HG02981 (cell line): ENCODE measurements around the gene MPRIP.

Experiments
- ATAC-seq: cut with Tn5 transposase; IDR thresholded peaks from one replicate; pipeline ENCODE4 v1.9.1; 2021; ENCODE audit warnings: mild to moderate bottlenecking, moderate library complexity; ENCODE audit not compliant: unreplicated experiment

The MPRIP gene

GRCh38 chr17:17084317-17084835 is 42.1 kb downstream of the MPRIP start:
- ATAC-seq = no peak

- no peak for ATAC-seq
Observed at GRCh38 chr17:17084941-17085340, 42.7 kb downstream of the MPRIP start.

GRCh38 chr17:17086585-17086984 is 44.3 kb downstream of the MPRIP start:
- ATAC-seq = no peak

- ATAC-seq = no peak
Observed at GRCh38 chr17:17087424-17088015, 45.3 kb downstream of the MPRIP start.

- ATAC-seq = no peak
Observed at GRCh38 chr17:17088086-17088485, 45.8 kb downstream of the MPRIP start.

GRCh38 chr17:17088541-17089525 is 46.6 kb downstream of the MPRIP start:
- no peak for ATAC-seq

GRCh38 chr17:17089796-17090641 is 47.8 kb downstream of the MPRIP start:
- no peak for ATAC-seq

GRCh38 chr17:17090642-17091103 is 48.4 kb downstream of the MPRIP start:
- ATAC-seq = no peak

GRCh38 chr17:17091276-17091675 is 49.0 kb downstream of the MPRIP start:
- ATAC-seq = no peak

GRCh38 chr17:17091856-17092756 is 49.8 kb downstream of the MPRIP start:
- no peak for ATAC-seq

GRCh38 chr17:17093764-17094163 is 51.5 kb downstream of the MPRIP start:
- ATAC-seq = no peak

GRCh38 chr17:17096438-17097178 is 54.4 kb downstream of the MPRIP start:
- ATAC-seq = no peak

- no peak for ATAC-seq
Observed at GRCh38 chr17:17097763-17098345, 55.6 kb downstream of the MPRIP start.

- ATAC-seq = no peak
Observed at GRCh38 chr17:17098551-17099179, 56.4 kb downstream of the MPRIP start.

GRCh38 chr17:17102176-17102575 is 59.9 kb downstream of the MPRIP start:
- ATAC-seq = no peak

GRCh38 chr17:17103160-17103559 is 60.9 kb downstream of the MPRIP start:
- no peak for ATAC-seq

GRCh38 chr17:17104036-17104435 is 61.8 kb downstream of the MPRIP start:
- ATAC-seq = no peak

GRCh38 chr17:17104494-17104893 is 62.2 kb downstream of the MPRIP start:
- ATAC-seq = no peak
